ENCODE data around the gene WDR72. TPM values are rescaled to one million over a fixed set of nuclear protein-coding genes. Genes with fewer than 3 reads are reported as not detected.

Gene WDR72
- total RNA-seq, 1 donor from 2014 or later = 0.14 TPM

- DNase-seq (ENCODE audit: low read depth) = no peak
- Histone ChIP-seq H3K4me2 (ENCODE audit: low read length) (peak overlapping the region; percentile 38), H3K4me1 (ENCODE audit: insufficient read depth, low read length) (peaks cover 3% of the 10 kb centered on the region), H2AFZ (ENCODE audit: low read depth, low read length) (peak overlapping the region; percentile 4), H3K36me3 (ENCODE audit: insufficient read depth, low read length) (no peaks in the 10 kb centered on the region), H3K27me3 (ENCODE audit: insufficient read depth, low read length) (no peaks in the 10 kb centered on the region), H3K27ac (ENCODE audit: low read depth, low read length) (peak overlapping the region; percentile 38), H3K4me3 (ENCODE audit: insufficient read depth, low read depth, low read length) (no peak overlapping the region), H3K9ac (ENCODE audit: low read length) (no peak overlapping the region), H3K9me3 (ENCODE audit: insufficient read depth, low read depth, low read length) (no peaks in the 10 kb centered on the region), H3K79me2 (ENCODE audit: insufficient read depth, low read length) (no peaks in the 10 kb centered on the region), H4K20me1 (ENCODE audit: insufficient read depth, low read length) (no peaks in the 10 kb centered on the region)
- Mint-ChIP-seq H3K36me3 (ENCODE audit: low read depth, unreplicated experiment) (no peaks in the 10 kb centered on the region), H3K27ac (ENCODE audit: unreplicated experiment) (no peak overlapping the region), H3K27me3 (ENCODE audit: low read depth, unreplicated experiment) (no peaks in the 10 kb centered on the region), H3K9me3 (ENCODE audit: unreplicated experiment) (no peaks in the 10 kb centered on the region), H3K4me1 (ENCODE audit: low read depth, unreplicated experiment) (peaks cover 1% of the 10 kb centered on the region), H3K4me3 (ENCODE audit: unreplicated experiment) (no peak overlapping the region)
- FAIRE-seq = no peak
- no peak for TF ChIP-seq CTCF (IDR thresholded peaks at IDR 0.05; ENCODE audit: insufficient read depth, low read depth, low read length)
- TF ChIP-seq EZH2 (IDR thresholded peaks at IDR 0.05; ENCODE audit: insufficient read depth, low read length) = no peak
These were observed 223.6 kb downstream of the WDR72 start for GRCh38 chr15:53535886-53536285.

- H3K27me3 ChIP-seq (ENCODE audit: insufficient read depth, low read length) = no peaks in the 10 kb centered on the region
- FAIRE-seq (no peak), DNase-seq (ENCODE audit: low read depth) (no peak)
- TF ChIP-seq EZH2 (IDR thresholded peaks at IDR 0.05; ENCODE audit: insufficient read depth, low read length) (no peak), CTCF (IDR thresholded peaks at IDR 0.05; ENCODE audit: insufficient read depth, low read depth, low read length) (no peak)
- no peak overlapping the region for H3K9ac ChIP-seq (ENCODE audit: low read length)
- no peak overlapping the region for H3K27ac ChIP-seq (ENCODE audit: low read depth, low read length)
- H3K9me3 ChIP-seq (ENCODE audit: insufficient read depth, low read depth, low read length) = no peaks in the 10 kb centered on the region
- Mint-ChIP-seq H3K9me3 (ENCODE audit: unreplicated experiment) (no peaks in the 10 kb centered on the region), H3K4me3 (ENCODE audit: unreplicated experiment) (no peak overlapping the region), H3K36me3 (ENCODE audit: low read depth, unreplicated experiment) (no peaks in the 10 kb centered on the region), H3K4me1 (ENCODE audit: low read depth, unreplicated experiment) (peaks cover 1% of the 10 kb centered on the region), H3K27ac (ENCODE audit: unreplicated experiment) (no peak overlapping the region), H3K27me3 (ENCODE audit: low read depth, unreplicated experiment) (no peaks in the 10 kb centered on the region)
- no peak overlapping the region for H2AFZ ChIP-seq (ENCODE audit: low read depth, low read length)
- H3K4me2 ChIP-seq (ENCODE audit: low read length) = no peak overlapping the region
- H3K4me1 ChIP-seq (ENCODE audit: insufficient read depth, low read length) = peaks cover 3% of the 10 kb centered on the region
- no peaks in the 10 kb centered on the region for H4K20me1 ChIP-seq (ENCODE audit: insufficient read depth, low read length)
- H3K36me3 ChIP-seq (ENCODE audit: insufficient read depth, low read length) = no peaks in the 10 kb centered on the region
- H3K4me3 ChIP-seq (ENCODE audit: insufficient read depth, low read depth, low read length) = no peak overlapping the region
- no peaks in the 10 kb centered on the region for H3K79me2 ChIP-seq (ENCODE audit: insufficient read depth, low read length)
These were observed 225.2 kb downstream of the WDR72 start for GRCh38 chr15:53534105-53534839.

- H3K4me1 ChIP-seq (ENCODE audit: insufficient read depth, low read length) = no peaks in the 10 kb centered on the region
- no peak overlapping the region for H3K27ac ChIP-seq (ENCODE audit: low read depth, low read length)
- Mint-ChIP-seq H3K36me3 (ENCODE audit: low read depth, unreplicated experiment) (no peaks in the 10 kb centered on the region), H3K27ac (ENCODE audit: unreplicated experiment) (no peak overlapping the region), H3K4me3 (ENCODE audit: unreplicated experiment) (no peak overlapping the region), H3K9me3 (ENCODE audit: unreplicated experiment) (no peaks in the 10 kb centered on the region), H3K27me3 (ENCODE audit: low read depth, unreplicated experiment) (no peaks in the 10 kb centered on the region), H3K4me1 (ENCODE audit: low read depth, unreplicated experiment) (no peaks in the 10 kb centered on the region)
- TF ChIP-seq EZH2 (IDR thresholded peaks at IDR 0.05; ENCODE audit: insufficient read depth, low read length) (no peak), CTCF (IDR thresholded peaks at IDR 0.05; ENCODE audit: insufficient read depth, low read depth, low read length) (no peak)
- no peak overlapping the region for H3K4me2 ChIP-seq (ENCODE audit: low read length)
- H2AFZ ChIP-seq (ENCODE audit: low read depth, low read length) = no peak overlapping the region
- no peaks in the 10 kb centered on the region for H3K9me3 ChIP-seq (ENCODE audit: insufficient read depth, low read depth, low read length)
- H3K9ac ChIP-seq (ENCODE audit: low read length) = no peak overlapping the region
- DNase-seq (ENCODE audit: low read depth) (no peak), FAIRE-seq (no peak)
- no peaks in the 10 kb centered on the region for H3K27me3 ChIP-seq (ENCODE audit: insufficient read depth, low read length)
- no peaks in the 10 kb centered on the region for H3K79me2 ChIP-seq (ENCODE audit: insufficient read depth, low read length)
- no peaks in the 10 kb centered on the region for H3K36me3 ChIP-seq (ENCODE audit: insufficient read depth, low read length)
- no peaks in the 10 kb centered on the region for H4K20me1 ChIP-seq (ENCODE audit: insufficient read depth, low read length)
- no peak overlapping the region for H3K4me3 ChIP-seq (ENCODE audit: insufficient read depth, low read depth, low read length)
These were observed 228.7 kb downstream of the WDR72 start for GRCh38 chr15:53530761-53531160.
